IPS-18a (cell line): ENCODE results near the gene MEIS2.

ENCODE experiments used
- H3K27ac ChIP-seq: one replicate; pipeline ENCODE4 v1.5.1; 2013; ENCODE audit warnings: low read length
- H3K27me3 ChIP-seq: one replicate; pipeline ENCODE4 v1.6.1; 2013; ENCODE audit warnings: mild to moderate bottlenecking, low read length; ENCODE audit not compliant: control insufficient read depth, insufficient read depth
- H3K36me3 ChIP-seq: one replicate; pipeline ENCODE4 v1.6.1; 2013; ENCODE audit warnings: low read depth, low read length; ENCODE audit not compliant: control insufficient read depth
- H3K4me1 ChIP-seq: one replicate; pipeline ENCODE4 v1.6.1; 2013; ENCODE audit warnings: low read depth, low read length; ENCODE audit not compliant: control insufficient read depth
- H3K4me3 ChIP-seq: one replicate; pipeline ENCODE4 v1.5.1; 2013; ENCODE audit warnings: low read length
- H3K9ac ChIP-seq: one replicate; pipeline ENCODE4 v1.6.1; 2013; ENCODE audit warnings: mild to moderate bottlenecking, low read length, moderate library complexity
- H3K9me3 ChIP-seq: one replicate; pipeline ENCODE4 v1.6.1; 2013; ENCODE audit warnings: low read depth, low read length; ENCODE audit not compliant: control insufficient read depth

MEIS2 gene

DNA sequence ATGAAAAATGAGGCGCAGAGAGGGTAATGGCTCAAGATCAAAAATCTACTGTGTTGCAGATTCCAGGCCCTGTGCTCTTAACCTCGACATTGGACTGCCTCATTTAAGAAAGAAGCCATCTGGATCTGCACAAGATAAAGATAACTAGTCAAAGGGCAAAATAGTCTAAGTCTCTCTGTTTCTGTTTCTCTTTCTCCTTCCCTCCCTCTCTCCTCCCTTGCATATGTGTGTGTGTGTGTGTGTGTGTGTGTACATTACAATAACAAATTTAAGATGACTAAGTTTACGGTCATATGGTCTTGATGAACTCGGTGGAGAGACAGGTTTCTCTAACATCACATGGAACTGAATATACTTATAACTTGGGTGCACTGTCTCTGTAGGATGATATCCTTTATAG lies 69.2 kb downstream of the MEIS2 start:
- Histone ChIP-seq H3K4me3 (no peak overlapping the region), H3K36me3 (no peaks in the 10 kb centered on the region), H3K9me3 (no peaks in the 10 kb centered on the region), H3K9ac (no peak overlapping the region), H3K4me1 (peaks cover 22% of the 10 kb centered on the region), H3K27me3 (no peaks in the 10 kb centered on the region), H3K27ac (no peak overlapping the region)

GRCh38 chr15:37028625-37029296 lies 71.6 kb downstream of the MEIS2 start:
- no peaks in the 10 kb centered on the region for H3K9me3 ChIP-seq
- no peak overlapping the region for H3K27ac ChIP-seq
- H3K4me1 ChIP-seq, result peaks cover 16% of the 10 kb centered on the region
- H3K9ac ChIP-seq, result no peak overlapping the region
- no peaks in the 10 kb centered on the region for H3K27me3 ChIP-seq
- no peaks in the 10 kb centered on the region for H3K36me3 ChIP-seq
- no peak overlapping the region for H3K4me3 ChIP-seq

GRCh38 chr15:37020852-37021251 lies 79.5 kb downstream of the MEIS2 start:
- H3K9me3 ChIP-seq, result no peaks in the 10 kb centered on the region
- H3K36me3 ChIP-seq, result no peaks in the 10 kb centered on the region
- H3K9ac ChIP-seq, result no peak overlapping the region
- no peak overlapping the region for H3K4me3 ChIP-seq
- H3K27ac ChIP-seq, result no peak overlapping the region
- H3K27me3 ChIP-seq, result no peaks in the 10 kb centered on the region
- H3K4me1 ChIP-seq, result peaks cover 5% of the 10 kb centered on the region

- Histone ChIP-seq H3K36me3 (no peaks in the 10 kb centered on the region), H3K4me1 (peaks cover 14% of the 10 kb centered on the region), H3K9me3 (no peaks in the 10 kb centered on the region), H3K27ac (no peak overlapping the region), H3K9ac (no peak overlapping the region), H3K27me3 (no peaks in the 10 kb centered on the region), H3K4me3 (no peak overlapping the region)
Measured at GRCh38 chr15:37019479-37020433, 80.6 kb downstream of the MEIS2 start.

DNA sequence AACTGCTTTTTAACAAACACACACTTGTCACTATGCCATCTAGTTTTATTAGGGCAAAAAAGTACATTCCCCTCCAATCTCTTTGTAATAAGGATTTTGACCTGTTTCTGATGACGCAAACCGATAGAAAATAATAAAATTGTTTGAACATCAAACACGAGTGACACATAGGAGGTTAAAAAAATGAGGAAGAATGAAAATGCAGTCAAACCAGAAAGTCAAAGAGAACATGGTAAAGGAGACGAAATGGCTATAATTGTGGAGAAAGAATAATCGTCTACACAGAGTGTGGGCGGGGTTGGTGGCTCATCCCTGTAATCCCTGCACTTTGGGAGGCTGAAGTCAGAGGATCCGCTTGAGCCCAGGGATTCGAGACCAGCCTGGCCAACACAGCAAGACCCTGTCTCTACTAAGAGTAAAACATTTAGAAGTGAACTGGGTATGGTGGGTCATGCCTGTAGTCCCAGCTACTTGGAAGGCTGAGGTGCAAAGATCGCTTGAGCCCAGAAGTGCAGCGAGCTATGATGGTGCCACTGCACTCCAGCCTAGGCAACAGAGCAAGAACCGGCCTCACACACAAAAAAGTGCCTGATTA lies 83.2 kb downstream of the MEIS2 start:
- no peak overlapping the region for H3K27ac ChIP-seq
- peaks cover 21% of the 10 kb centered on the region for H3K4me1 ChIP-seq
- no peaks in the 10 kb centered on the region for H3K36me3 ChIP-seq
- no peaks in the 10 kb centered on the region for H3K9me3 ChIP-seq
- no peak overlapping the region for H3K4me3 ChIP-seq
- no peak overlapping the region for H3K9ac ChIP-seq
- H3K27me3 ChIP-seq, result no peaks in the 10 kb centered on the region

DNA sequence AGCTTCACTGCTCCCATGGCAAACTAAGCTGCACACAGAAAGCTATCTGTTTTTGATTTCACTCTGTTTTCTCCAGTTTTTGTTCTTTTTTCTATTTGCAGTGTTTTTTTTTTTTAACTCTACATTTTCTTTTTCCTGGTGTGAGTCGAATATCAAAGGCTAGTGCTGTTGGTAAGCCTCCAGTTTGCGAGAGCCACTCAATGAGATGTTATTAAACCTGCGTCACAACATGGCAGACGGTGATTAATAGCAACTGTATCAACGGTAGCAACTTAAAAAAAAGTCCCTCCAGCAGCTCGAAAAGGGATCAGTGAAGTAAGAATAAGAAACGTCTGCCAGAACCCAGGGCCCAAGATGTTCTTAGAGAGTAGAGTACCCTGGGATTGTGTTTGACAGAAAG lies 84.1 kb downstream of the MEIS2 start:
- H3K9ac ChIP-seq, result no peak overlapping the region
- H3K9me3 ChIP-seq, result no peaks in the 10 kb centered on the region

GRCh38 chr15:37015451-37015850 lies 84.9 kb downstream of the MEIS2 start:
- H3K9me3 ChIP-seq, result no peaks in the 10 kb centered on the region
- H3K27ac ChIP-seq, result no peak overlapping the region
- peaks cover 21% of the 10 kb centered on the region for H3K4me1 ChIP-seq
- H3K27me3 ChIP-seq, result no peaks in the 10 kb centered on the region
- no peak overlapping the region for H3K4me3 ChIP-seq
- H3K9ac ChIP-seq, result no peak overlapping the region
- H3K36me3 ChIP-seq, result no peaks in the 10 kb centered on the region

More for the DNA sequence above, 84.1 kb downstream of the MEIS2 start:
- Histone ChIP-seq H3K27me3 (no peaks in the 10 kb centered on the region), H3K4me3 (no peak overlapping the region), H3K27ac (no peak overlapping the region), H3K4me1 (peaks cover 21% of the 10 kb centered on the region), H3K36me3 (no peaks in the 10 kb centered on the region)

GRCh38 chr15:37015035-37015434 lies 85.3 kb downstream of the MEIS2 start:
- Histone ChIP-seq H3K4me3 (no peak overlapping the region), H3K36me3 (no peaks in the 10 kb centered on the region)

GRCh38 chr15:37014566-37014965 lies 85.8 kb downstream of the MEIS2 start:
- Histone ChIP-seq H3K27me3 (no peaks in the 10 kb centered on the region), H3K4me1 (peaks cover 21% of the 10 kb centered on the region), H3K9me3 (no peaks in the 10 kb centered on the region), H3K36me3 (no peaks in the 10 kb centered on the region), H3K27ac (no peak overlapping the region), H3K9ac (no peak overlapping the region), H3K4me3 (no peak overlapping the region)

More at GRCh38 chr15:37015035-37015434, 85.3 kb downstream of the MEIS2 start:
- Histone ChIP-seq H3K4me1 (peaks cover 21% of the 10 kb centered on the region), H3K9me3 (no peaks in the 10 kb centered on the region), H3K27ac (no peak overlapping the region), H3K27me3 (no peaks in the 10 kb centered on the region), H3K9ac (no peak overlapping the region)

GRCh38 chr15:37014137-37014536 lies 86.2 kb downstream of the MEIS2 start:
- H3K9ac ChIP-seq, result no peak overlapping the region

GRCh38 chr15:37010595-37010994 lies 89.8 kb downstream of the MEIS2 start:
- Histone ChIP-seq H3K27ac (no peak overlapping the region), H3K27me3 (no peaks in the 10 kb centered on the region), H3K9ac (no peak overlapping the region), H3K4me1 (peaks cover 16% of the 10 kb centered on the region), H3K9me3 (no peaks in the 10 kb centered on the region), H3K4me3 (no peak overlapping the region), H3K36me3 (no peaks in the 10 kb centered on the region)

More at GRCh38 chr15:37014137-37014536, 86.2 kb downstream of the MEIS2 start:
- no peaks in the 10 kb centered on the region for H3K36me3 ChIP-seq
- no peaks in the 10 kb centered on the region for H3K27me3 ChIP-seq
- H3K9me3 ChIP-seq, result no peaks in the 10 kb centered on the region
- peaks cover 21% of the 10 kb centered on the region for H3K4me1 ChIP-seq
- H3K4me3 ChIP-seq, result no peak overlapping the region
- H3K27ac ChIP-seq, result no peak overlapping the region
